HL-60 (cell line): ENCODE data around the gene ZSCAN5B.
A peak's percentile ranks its signal among the peaks of the same experiment; 100 is the strongest.

ENCODE experiments used
- DNase-seq, 2 experiments: peaks; one replicate each; pipeline ENCODE4 v3.0.0-alpha.2; 2010 to 2020; ENCODE audit warnings: low read depth in 1 of 2, low spot score in 1 of 2
- H3K27ac ChIP-seq: fragments of 250-450 bp; sonication (Bioruptor Pico); replicated peaks from 2 replicates; pipeline ENCODE4 v1.5.1; 2020; ENCODE audit warnings: mild to moderate bottlenecking, moderate library complexity
- H3K27me3 ChIP-seq: fragments of 250-450 bp; sonication (Bioruptor Pico); 2 replicates; pipeline ENCODE4 v1.5.1; 2021; ENCODE audit warnings: mild to moderate bottlenecking, moderate library complexity; ENCODE audit not compliant: insufficient read depth, poor library complexity, severe bottlenecking
- H3K4me3 ChIP-seq: replicated peaks from 2 replicates; pipeline ENCODE4 v1.5.1; 2011; ENCODE audit warnings: mild to moderate bottlenecking, control low read depth, low read length; ENCODE audit not compliant: insufficient read depth
- CTCF ChIP-seq: IDR thresholded peaks from one replicate; pipeline ENCODE4 v1.5.1; 2011; ENCODE audit warnings: low read length, control low read depth, inconsistent platforms; ENCODE audit not compliant: insufficient read depth
- GABPA ChIP-seq: IDR thresholded peaks from 2 replicates; pipeline ENCODE4 v1.6.1; 2012; ENCODE audit warnings: low read depth
- POLR2AphosphoS5 ChIP-seq: IDR thresholded peaks from 2 replicates; pipeline ENCODE4 v1.6.1; 2012; ENCODE audit warnings: low read depth
- REST ChIP-seq: IDR thresholded peaks from 2 replicates; pipeline ENCODE4 v1.6.1; 2012; ENCODE audit warnings: low read depth; ENCODE audit not compliant: insufficient replicate concordance
- SPI1 ChIP-seq: IDR thresholded peaks from 2 replicates; pipeline ENCODE4 v1.6.1; 2012; ENCODE audit warnings: low read depth, mild to moderate bottlenecking, borderline replicate concordance

Gene ZSCAN5B

GRCh38 chr19:56158170-56158757 is 39.3 kb downstream of the ZSCAN5B start:
- Histone ChIP-seq H3K27ac (no peak overlapping the region), H3K27me3 (no peaks in the 10 kb centered on the region), H3K4me3 (no peak overlapping the region)
- no peak for DNase-seq
- no peak for TF ChIP-seq SPI1
- TF ChIP-seq CTCF, result no peak
- TF ChIP-seq POLR2AphosphoS5, result no peak
- TF ChIP-seq REST, result no peak
- no peak for TF ChIP-seq GABPA

- DNase-seq, result no peak
- Histone ChIP-seq H3K4me3 (no peak overlapping the region), H3K27me3 (no peaks in the 10 kb centered on the region), H3K27ac (no peak overlapping the region)
- no peak for TF ChIP-seq CTCF
- no peak for TF ChIP-seq SPI1
- TF ChIP-seq POLR2AphosphoS5, result no peak
- no peak for TF ChIP-seq GABPA
- no peak for TF ChIP-seq REST
These were observed 40.8 kb downstream of the ZSCAN5B start for GRCh38 chr19:56156768-56157167.

DNA sequence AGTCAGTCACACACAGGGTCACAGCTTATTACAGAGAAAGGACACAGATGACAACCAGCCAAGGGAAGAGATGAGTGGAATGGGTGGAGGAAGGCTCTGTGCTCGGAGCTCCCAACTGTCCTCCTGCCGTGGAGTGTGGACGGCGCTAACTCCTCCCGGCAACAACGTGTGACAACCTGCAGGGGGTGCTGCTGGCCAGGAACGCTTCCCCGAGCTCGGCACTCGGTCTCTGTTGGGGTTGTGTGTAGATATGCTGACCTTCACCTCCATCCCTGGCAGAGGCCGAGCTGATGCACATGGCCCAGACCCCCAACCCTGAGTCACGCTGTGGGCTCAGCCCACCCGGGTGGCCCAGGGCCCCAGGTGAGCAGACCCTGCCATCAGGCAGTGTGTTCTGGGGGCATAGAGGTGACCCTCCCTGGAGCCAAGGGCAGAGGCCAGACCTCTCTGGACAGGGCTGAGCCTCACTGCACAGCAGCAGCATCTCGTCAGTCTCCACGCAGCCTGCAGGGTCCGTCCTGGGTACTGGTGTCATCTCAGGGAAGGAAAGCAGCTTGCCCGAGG is 42.4 kb downstream of the ZSCAN5B start:
- DNase-seq, result no peak
- no peaks in the 10 kb centered on the region for H3K27me3 ChIP-seq
- no peak overlapping the region for H3K27ac ChIP-seq
- no peak overlapping the region for H3K4me3 ChIP-seq
- no peak for TF ChIP-seq REST
- no peak for TF ChIP-seq POLR2AphosphoS5
- peak; percentile 6 for TF ChIP-seq CTCF
